A549 (cell line): ENCODE results near the gene GNPTG. TPM values are rescaled to one million over a fixed set of nuclear protein-coding genes. Genes with fewer than 3 reads are reported as not detected.

Experiments used
- ATAC-seq, 2 experiments: fragments of 200-7000 bp in 1 of 2; fragments of >200 bp in 1 of 2; cut with Nextera tagmentation in 1 of 2; cut with Tn5 transposase in 1 of 2; 3 replicates each; pipeline versions ENCODE4 v1.8.0 to v1.9.1; 2018 to 2020; ENCODE audit warnings: mild to moderate bottlenecking in 1 of 2, moderate library complexity in 1 of 2
- CTCF ChIA-PET: fragments of 300-600 bp; sonication (Branson Sonifier 250); formaldehyde crosslinking; extraction: SDS; loops from one replicate; lab custom pipeline; 2021; ENCODE audit warnings: antibody characterized with exemption, inconsistent platforms; lab: Yijun Ruan, JAX
- POLR2A ChIA-PET: fragments of 350-600 bp; formaldehyde crosslinking; extraction: SDS; loops from one replicate; lab custom pipeline; 2021; ENCODE audit warnings: antibody characterized with exemption, inconsistent platforms; lab: Yijun Ruan, JAX
- DNase-seq, 2 experiments: peaks; one replicate each; pipeline versions ENCODE4 v3.0.0 to v3.0.0-alpha.2; 2011 to 2016; ENCODE audit warnings: low read depth in 1 of 2, low spot score in 1 of 2
- FAIRE-seq: peaks from 2 replicates; lab custom pipeline; 2011; peaks lifted over from hg19 to GRCh38; lab: Jason Lieb, UNC
- H3K27ac ChIP-seq, 2 experiments: fragments of >200 bp; sonication (Bioruptor Twin); formaldehyde crosslinking; 3 replicates each; pipeline ENCODE4 v1.5.1; 2016 to 2017
- H3K4me1 ChIP-seq: fragments of >200 bp; sonication (Bioruptor Twin); formaldehyde crosslinking; 3 replicates; pipeline ENCODE4 v1.6.1; 2016
- H3K4me2 ChIP-seq: fragments of >200 bp; sonication (Bioruptor Twin); formaldehyde crosslinking; 3 replicates; pipeline ENCODE4 v1.6.1; 2016
- H3K4me3 ChIP-seq: fragments of >200 bp; sonication (Bioruptor Twin); formaldehyde crosslinking; 3 replicates; pipeline ENCODE4 v1.5.1; 2016
- H3K9me3 ChIP-seq: fragments of >200 bp; sonication (Bioruptor Twin); formaldehyde crosslinking; 3 replicates; pipeline ENCODE4 v1.6.1; 2016
- CBX2 ChIP-seq: fragments of 200-600 bp; sonication (generic); IDR thresholded peaks from 2 replicates; pipeline ENCODE4 v1.6.1; 2016; ENCODE audit warnings: low read depth, mild to moderate bottlenecking, borderline replicate concordance
- EHF ChIP-seq: fragments of 250-450 bp; sonication (Bioruptor Pico); IDR thresholded peaks from 2 replicates; pipeline ENCODE4 v1.5.0; 2020; ENCODE audit warnings: mild to moderate bottlenecking
- EP300 ChIP-seq, 2 experiments: fragments of >200 bp; sonication (Bioruptor Twin); formaldehyde crosslinking; IDR thresholded peaks; 2 replicates in 1 of 2; 3 replicates in 1 of 2; pipeline ENCODE4 v1.6.1; 2016 to 2017
- ESRRA ChIP-seq: fragments of 150-350 bp; IDR thresholded peaks from 2 replicates; pipeline ENCODE4 v1.6.1; 2014; ENCODE audit warnings: mild to moderate bottlenecking, low read length, borderline replicate concordance
- FOSL2 ChIP-seq, 2 experiments: fragments of 450-650 bp in 1 of 2; fragments of >200 bp in 1 of 2; sonication (Bioruptor Twin) in 1 of 2; formaldehyde crosslinking; IDR thresholded peaks; 2 replicates each; pipeline versions ENCODE4 v1.5.0 to v1.6.1; 2016 to 2020; ENCODE audit warnings: mild to moderate bottlenecking in 1 of 2, moderate library complexity in 1 of 2
- GATA3 ChIP-seq: IDR thresholded peaks from 2 replicates; pipeline ENCODE4 v1.6.1; 2012; ENCODE audit warnings: borderline replicate concordance
- HOXB13 ChIP-seq: fragments of 250-450 bp; sonication (Bioruptor Pico); IDR thresholded peaks from 2 replicates; pipeline ENCODE4 v1.5.0; 2020; ENCODE audit warnings: low read depth, mild to moderate bottlenecking, moderate library complexity
- HOXB5 ChIP-seq: fragments of 250-450 bp; sonication (Bioruptor Pico); IDR thresholded peaks from 2 replicates; pipeline ENCODE4 v1.5.0; 2020; ENCODE audit warnings: mild to moderate bottlenecking, moderate library complexity
- NR3C1 ChIP-seq: fragments of >200 bp; sonication (Bioruptor Twin); formaldehyde crosslinking; IDR thresholded peaks from 3 replicates; pipeline ENCODE4 v1.6.1; 2017
- POLR2A ChIP-seq: IDR thresholded peaks from 2 replicates; pipeline ENCODE4 v1.6.1; 2012; ENCODE audit warnings: mild to moderate bottlenecking, low read length
- RAD21 ChIP-seq, 2 experiments: fragments of >200 bp in 1 of 2; sonication (Bioruptor Twin) in 1 of 2; formaldehyde crosslinking in 1 of 2; IDR thresholded peaks in 1 of 2; conservative IDR thresholded peaks in 1 of 2; 2 replicates in 1 of 2; 3 replicates in 1 of 2; pipeline ENCODE4 v1.6.1; 2012 to 2018; ENCODE audit warnings: inconsistent platforms in 1 of 2
- RCOR1 ChIP-seq: fragments of 150-350 bp; IDR thresholded peaks from 2 replicates; pipeline ENCODE4 v1.6.1; 2014; ENCODE audit warnings: antibody characterized with exemption, low read length, low read depth
- ZC3H11A ChIP-seq: fragments of 450-650 bp; IDR thresholded peaks from 2 replicates; pipeline ENCODE4 v1.6.1; 2014; ENCODE audit warnings: antibody characterized with exemption, mild to moderate bottlenecking
- WGBS: methylation state at CpG from one replicate; pipeline ENCODE4 v1.1.6; 2017; ENCODE audit errors: missing lambda C conversion rate; 5-methylcytosine and 5-hydroxymethylcytosine counted together
- polyA plus RNA-seq, 4 experiments: library from polyadenylated mRNA; depleted of rRNA in 3 of 4; stranded (reverse); fragments of >200 nt; fragmentation: RNase III in 1 of 4; extraction: RNeasy Plus Mini Kit Qiagen cat#74134 plus additional on column Dnase treatment in 1 of 4; gene quantifications; 2 replicates in 3 of 4; 3 replicates in 1 of 4; pipeline ENCODE4 v1.2.3, GENCODE V29; 2011 to 2017
- TF ChIP-seq, protein P1 (sequence below): fragments of 250-450 bp; sonication (Bioruptor Pico); IDR thresholded peaks from 2 replicates; pipeline ENCODE4 v1.5.0; 2020; ENCODE audit warnings: low read depth, mild to moderate bottlenecking, moderate library complexity
- TF ChIP-seq, protein P2 (sequence below): IDR thresholded peaks from 2 replicates; pipeline ENCODE4 v1.6.1; 2012
- TF ChIP-seq, protein P3 (sequence below): fragments of 150-350 bp; IDR thresholded peaks from 2 replicates; pipeline ENCODE4 v1.6.1; 2014; ENCODE audit warnings: low read depth, mild to moderate bottlenecking, low read length
- TF ChIP-seq, protein P4 (sequence below): fragments of >200 bp; sonication (Bioruptor Twin); formaldehyde crosslinking; IDR thresholded peaks from 3 replicates; pipeline ENCODE4 v1.5.1; 2016
- TF ChIP-seq, protein P5 (sequence below): IDR thresholded peaks from 2 replicates; pipeline ENCODE4 v1.6.1; 2012; ENCODE audit warnings: low read depth, borderline replicate concordance

The GNPTG gene
- polyA plus RNA-seq, 2 of the 4 experiments (the other 2 are of a cell fraction): 23.4 to 24.2 TPM

DNA sequence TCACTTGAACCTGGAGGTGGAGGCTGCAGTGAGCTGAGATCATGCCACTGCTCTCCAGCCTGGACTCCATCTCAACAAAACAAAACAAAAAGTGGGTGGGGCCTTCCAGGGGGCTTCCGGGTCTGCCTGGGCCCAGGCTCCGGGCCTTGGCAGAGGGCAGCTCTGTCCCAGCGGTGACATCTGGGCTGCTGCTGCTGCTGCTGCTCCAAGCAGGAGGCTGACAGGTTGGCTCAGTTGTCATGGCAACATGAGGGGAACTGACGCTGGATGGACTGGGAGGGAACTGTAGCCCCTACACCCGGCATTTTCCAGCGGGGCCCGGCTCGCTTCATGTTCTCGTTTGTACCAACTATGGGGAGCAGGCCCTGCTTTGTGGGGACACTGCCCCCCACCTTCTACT lies 14.2 kb upstream of the GNPTG start (continued):
- no peak for TF ChIP-seq GATA3
- no peak for TF ChIP-seq NR3C1
- TF ChIP-seq, protein P1, sequence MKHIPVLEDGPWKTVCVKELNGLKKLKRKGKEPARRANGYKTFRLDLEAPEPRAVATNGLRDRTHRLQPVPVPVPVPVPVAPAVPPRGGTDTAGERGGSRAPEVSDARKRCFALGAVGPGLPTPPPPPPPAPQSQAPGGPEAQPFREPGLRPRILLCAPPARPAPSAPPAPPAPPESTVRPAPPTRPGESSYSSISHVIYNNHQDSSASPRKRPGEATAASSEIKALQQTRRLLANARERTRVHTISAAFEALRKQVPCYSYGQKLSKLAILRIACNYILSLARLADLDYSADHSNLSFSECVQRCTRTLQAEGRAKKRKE (CRISPR knock-in tag): no peak
- no peak for TF ChIP-seq CBX2
- no peak for TF ChIP-seq EHF (CRISPR knock-in tag)

DNA sequence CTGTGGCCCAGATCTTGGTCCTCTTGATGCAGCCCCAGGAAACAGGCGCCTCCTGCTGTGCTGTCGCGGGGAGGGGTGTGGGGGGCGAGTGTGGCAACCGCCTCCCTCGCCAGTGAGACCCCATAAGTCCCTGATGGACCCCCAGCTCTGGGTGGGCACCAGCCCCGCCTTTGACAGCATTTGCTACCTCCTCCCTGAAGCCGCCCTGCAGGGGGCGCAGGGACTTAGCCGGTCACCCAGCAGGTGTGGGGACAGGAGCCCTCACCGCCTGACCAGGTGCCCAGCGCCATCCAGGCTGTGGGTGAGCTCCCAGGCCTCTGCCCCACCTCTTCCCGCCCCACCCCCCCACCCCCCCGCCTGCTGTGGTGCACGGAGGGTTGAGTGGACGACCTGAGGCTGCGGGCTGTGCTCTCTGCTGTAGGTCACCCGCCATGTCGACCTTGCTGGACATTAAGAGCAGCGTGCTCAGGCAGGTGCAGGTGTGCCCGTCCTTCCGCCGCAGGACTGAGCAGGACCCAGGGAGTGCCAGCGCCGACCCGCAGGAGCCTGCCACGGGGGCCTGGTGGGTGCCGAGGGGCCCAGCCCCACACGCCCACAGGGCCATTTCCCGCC lies 13.5 kb upstream of the GNPTG start:
- no peaks in the 10 kb centered on the region for H3K9me3 ChIP-seq
- no peak overlapping the region for H3K27ac ChIP-seq
- POLR2A ChIA-PET: no interaction called here
- whole genome bisulfite sequencing: 2% methylated on average over 6 of the region's 30 CpGs
- H3K4me3 ChIP-seq: no peak overlapping the region
- FAIRE-seq: no peak
- CTCF ChIA-PET: interaction anchor here (0.6 to 5.5 kb wide), 22 partner anchors 8 to 446 kb away, joined by 3 to 46 read pairs (median 4); partner anchors contain the start of genes GNPTG and TSR3
- TF ChIP-seq, protein P1 (CRISPR knock-in tag): no peak
- TF ChIP-seq, protein P2, sequence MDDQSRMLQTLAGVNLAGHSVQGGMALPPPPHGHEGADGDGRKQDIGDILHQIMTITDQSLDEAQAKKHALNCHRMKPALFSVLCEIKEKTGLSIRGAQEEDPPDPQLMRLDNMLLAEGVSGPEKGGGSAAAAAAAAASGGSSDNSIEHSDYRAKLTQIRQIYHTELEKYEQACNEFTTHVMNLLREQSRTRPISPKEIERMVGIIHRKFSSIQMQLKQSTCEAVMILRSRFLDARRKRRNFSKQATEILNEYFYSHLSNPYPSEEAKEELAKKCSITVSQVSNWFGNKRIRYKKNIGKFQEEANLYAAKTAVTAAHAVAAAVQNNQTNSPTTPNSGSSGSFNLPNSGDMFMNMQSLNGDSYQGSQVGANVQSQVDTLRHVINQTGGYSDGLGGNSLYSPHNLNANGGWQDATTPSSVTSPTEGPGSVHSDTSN: no peak
- TF ChIP-seq, protein P3, sequence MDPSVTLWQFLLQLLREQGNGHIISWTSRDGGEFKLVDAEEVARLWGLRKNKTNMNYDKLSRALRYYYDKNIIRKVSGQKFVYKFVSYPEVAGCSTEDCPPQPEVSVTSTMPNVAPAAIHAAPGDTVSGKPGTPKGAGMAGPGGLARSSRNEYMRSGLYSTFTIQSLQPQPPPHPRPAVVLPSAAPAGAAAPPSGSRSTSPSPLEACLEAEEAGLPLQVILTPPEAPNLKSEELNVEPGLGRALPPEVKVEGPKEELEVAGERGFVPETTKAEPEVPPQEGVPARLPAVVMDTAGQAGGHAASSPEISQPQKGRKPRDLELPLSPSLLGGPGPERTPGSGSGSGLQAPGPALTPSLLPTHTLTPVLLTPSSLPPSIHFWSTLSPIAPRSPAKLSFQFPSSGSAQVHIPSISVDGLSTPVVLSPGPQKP: no peak
- TF ChIP-seq HOXB5 (no peak), RAD21 (conservative IDR thresholded peaks at IDR 0.05 in 1 of 2, IDR thresholded peaks at IDR 0.05 in 1 of 2) (peak in 1 of 2 experiments; percentile 38; a peak in 1 of 5 replicates)
- TF ChIP-seq, protein P4, sequence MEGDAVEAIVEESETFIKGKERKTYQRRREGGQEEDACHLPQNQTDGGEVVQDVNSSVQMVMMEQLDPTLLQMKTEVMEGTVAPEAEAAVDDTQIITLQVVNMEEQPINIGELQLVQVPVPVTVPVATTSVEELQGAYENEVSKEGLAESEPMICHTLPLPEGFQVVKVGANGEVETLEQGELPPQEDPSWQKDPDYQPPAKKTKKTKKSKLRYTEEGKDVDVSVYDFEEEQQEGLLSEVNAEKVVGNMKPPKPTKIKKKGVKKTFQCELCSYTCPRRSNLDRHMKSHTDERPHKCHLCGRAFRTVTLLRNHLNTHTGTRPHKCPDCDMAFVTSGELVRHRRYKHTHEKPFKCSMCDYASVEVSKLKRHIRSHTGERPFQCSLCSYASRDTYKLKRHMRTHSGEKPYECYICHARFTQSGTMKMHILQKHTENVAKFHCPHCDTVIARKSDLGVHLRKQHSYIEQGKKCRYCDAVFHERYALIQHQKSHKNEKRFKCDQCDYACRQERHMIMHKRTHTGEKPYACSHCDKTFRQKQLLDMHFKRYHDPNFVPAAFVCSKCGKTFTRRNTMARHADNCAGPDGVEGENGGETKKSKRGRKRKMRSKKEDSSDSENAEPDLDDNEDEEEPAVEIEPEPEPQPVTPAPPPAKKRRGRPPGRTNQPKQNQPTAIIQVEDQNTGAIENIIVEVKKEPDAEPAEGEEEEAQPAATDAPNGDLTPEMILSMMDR: peak; percentile 64
- peak; percentile 50 to 52 for DNase-seq
- ATAC-seq: peak in 1 of 2 experiments; percentile 31; a peak in 3 of 6 replicates
- peaks cover 18% of the 10 kb centered on the region for H3K4me1 ChIP-seq
- H3K4me2 ChIP-seq: 0 out of 3 replicates have a peak overlapping the region, but pooled peaks have one; percentile 20

DNA sequence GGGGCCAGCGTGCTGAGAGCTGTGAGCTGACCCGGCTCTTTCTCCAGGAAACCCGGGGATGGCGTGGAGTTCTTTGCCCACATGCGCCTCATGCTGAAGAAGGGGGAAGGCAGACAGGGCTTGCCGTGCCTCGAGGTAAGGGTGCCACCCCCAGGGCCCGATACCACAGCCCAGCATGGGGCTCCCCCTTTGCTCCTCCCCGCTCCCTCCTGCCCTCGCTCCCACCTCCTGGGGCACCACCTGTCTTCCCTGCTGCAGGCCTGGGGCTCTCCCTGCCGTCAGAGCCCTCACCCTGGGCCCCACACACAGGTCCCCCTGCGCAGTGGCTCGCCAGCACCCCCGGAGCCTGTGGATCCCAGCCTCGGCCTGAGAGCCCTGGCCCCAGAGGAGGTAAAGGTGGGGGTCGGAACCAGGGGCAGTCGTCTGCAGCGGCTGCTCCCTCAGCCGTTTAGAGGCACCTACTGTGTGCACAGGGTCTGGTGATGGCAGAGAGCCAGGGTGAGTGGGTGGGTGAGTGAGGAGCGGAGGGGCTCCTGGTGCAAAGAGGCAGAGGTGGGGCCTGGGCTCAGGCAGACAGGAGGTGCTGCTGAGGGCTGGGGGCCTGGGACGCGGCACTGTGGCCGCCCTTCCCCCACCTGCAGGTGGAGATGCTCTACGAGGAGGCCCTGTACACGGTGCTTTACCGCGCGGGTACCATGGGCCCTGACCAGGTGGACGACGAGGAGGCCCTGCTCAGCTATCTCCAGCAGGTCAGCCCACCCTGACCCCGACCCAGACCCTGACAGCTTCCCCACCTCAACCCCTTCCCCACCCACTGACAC lies 12.7 kb upstream of the GNPTG start:
- no peak overlapping the region for H3K27ac ChIP-seq
- no peak for TF ChIP-seq POLR2A
- no peak for TF ChIP-seq ESRRA
- TF ChIP-seq FOSL2 (IDR thresholded peaks at IDR 0.05): no peak
- TF ChIP-seq FOSL2 (CRISPR knock-in tag; IDR thresholded peaks at IDR 0.05): no peak
- no peak for TF ChIP-seq HOXB13
- TF ChIP-seq, protein P5, sequence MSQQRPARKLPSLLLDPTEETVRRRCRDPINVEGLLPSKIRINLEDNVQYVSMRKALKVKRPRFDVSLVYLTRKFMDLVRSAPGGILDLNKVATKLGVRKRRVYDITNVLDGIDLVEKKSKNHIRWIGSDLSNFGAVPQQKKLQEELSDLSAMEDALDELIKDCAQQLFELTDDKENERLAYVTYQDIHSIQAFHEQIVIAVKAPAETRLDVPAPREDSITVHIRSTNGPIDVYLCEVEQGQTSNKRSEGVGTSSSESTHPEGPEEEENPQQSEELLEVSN: no peak
- TF ChIP-seq EHF (CRISPR knock-in tag): no peak
- TF ChIP-seq NR3C1: no peak
- no peak for TF ChIP-seq ZC3H11A
- TF ChIP-seq RCOR1: no peak
- TF ChIP-seq EP300 (IDR thresholded peaks at IDR 0.05): no peak
- ChIA-PET POLR2A (no interaction called here), CTCF (interaction anchor here (0.7 to 5.5 kb wide), 13 partner anchors 8 to 426 kb away, joined by 3 to 46 read pairs (median 6); partner anchors contain the start of genes GNPTG and TSR3)
- WGBS: 42% methylated on average over 17 of the region's 31 CpGs
- ATAC-seq (no peak), DNase-seq (no peak), FAIRE-seq (no peak)
- no peak overlapping the region for H3K4me2 ChIP-seq
- no peak overlapping the region for H3K4me3 ChIP-seq
- H3K9me3 ChIP-seq: no peaks in the 10 kb centered on the region
- peaks cover 16% of the 10 kb centered on the region for H3K4me1 ChIP-seq
